SK-N-SH treated with all-trans-retinoic acid at 6 μM for 48 hours (cell line): ENCODE measurements around the gene CHERP.

Experiments
- ATAC-seq: fragments of 200-7000 bp; cut with Tn5 transposase; 3 replicates; pipeline ENCODE4 v1.9.1; 2020; ENCODE audit warnings: mild to moderate bottlenecking, moderate library complexity
- BACH2 ChIP-seq: fragments of 250-450 bp; sonication (Bioruptor Pico); IDR thresholded peaks from 2 replicates; pipeline ENCODE4 v1.9.0; 2021; ENCODE audit warnings: mild to moderate bottlenecking, borderline replicate concordance
- CREB5 ChIP-seq: fragments of 250-450 bp; sonication (Bioruptor Pico); IDR thresholded peaks from 2 replicates; pipeline ENCODE4 v1.5.1; 2020; ENCODE audit warnings: low read depth, mild to moderate bottlenecking, moderate library complexity
- CSDC2 ChIP-seq: fragments of 250-450 bp; sonication (Bioruptor Pico); IDR thresholded peaks from 2 replicates; pipeline ENCODE4 v1.5.0; 2020; ENCODE audit warnings: mild to moderate bottlenecking, moderate library complexity
- CSRNP3 ChIP-seq: fragments of 250-450 bp; sonication (Bioruptor Pico); IDR thresholded peaks from 2 replicates; pipeline ENCODE4 v1.5.1; 2021; ENCODE audit warnings: mild to moderate bottlenecking, moderate library complexity
- ESRRG ChIP-seq: fragments of 250-450 bp; sonication (Bioruptor Pico); IDR thresholded peaks from 2 replicates; pipeline ENCODE4 v1.6.1; 2021; ENCODE audit warnings: mild to moderate bottlenecking
- GLIS3 ChIP-seq: fragments of 250-450 bp; sonication (Bioruptor Pico); IDR thresholded peaks from 2 replicates; pipeline ENCODE4 v1.5.0; 2020; ENCODE audit warnings: mild to moderate bottlenecking, moderate library complexity
- ISL1 ChIP-seq: fragments of 250-450 bp; sonication (Bioruptor Pico); IDR thresholded peaks from 2 replicates; pipeline ENCODE4 v2.1.2; 2022; ENCODE audit warnings: mild to moderate bottlenecking, moderate library complexity
- OSR1 ChIP-seq: fragments of 250-450 bp; sonication (Bioruptor Pico); IDR thresholded peaks from 2 replicates; pipeline ENCODE4 v1.8.0; 2022; ENCODE audit warnings: moderate library complexity, mild to moderate bottlenecking, inconsistent platforms
- PATZ1 ChIP-seq: fragments of 250-450 bp; sonication (Bioruptor Pico); IDR thresholded peaks from 2 replicates; pipeline ENCODE4 v1.8.0; 2020; ENCODE audit warnings: mild to moderate bottlenecking, moderate library complexity, borderline replicate concordance
- POU6F1 ChIP-seq: fragments of 250-450 bp; sonication (Bioruptor Pico); IDR thresholded peaks from 2 replicates; pipeline ENCODE4 v1.8.0; 2021; ENCODE audit warnings: low read depth, mild to moderate bottlenecking, moderate library complexity, borderline replicate concordance
- PPARA ChIP-seq: fragments of 250-450 bp; sonication (Bioruptor Pico); IDR thresholded peaks from 2 replicates; pipeline ENCODE4 v1.5.0; 2020; ENCODE audit warnings: mild to moderate bottlenecking, borderline replicate concordance
- RARB ChIP-seq: fragments of 250-450 bp; sonication (Bioruptor Pico); IDR thresholded peaks from 2 replicates; pipeline ENCODE4 v1.8.0; 2021; ENCODE audit warnings: mild to moderate bottlenecking, moderate library complexity
- SNAI2 ChIP-seq: fragments of 250-450 bp; sonication (Bioruptor Pico); IDR thresholded peaks from 2 replicates; pipeline ENCODE4 v1.5.0; 2020; ENCODE audit warnings: mild to moderate bottlenecking, moderate library complexity
- TCF4 ChIP-seq: fragments of 250-450 bp; sonication (Bioruptor Pico); IDR thresholded peaks from 2 replicates; pipeline ENCODE4 v1.8.0; 2021; ENCODE audit warnings: mild to moderate bottlenecking, moderate library complexity, borderline replicate concordance
- TOX ChIP-seq: fragments of 250-450 bp; sonication (Bioruptor Pico); IDR thresholded peaks from 2 replicates; pipeline ENCODE4 v1.8.0; 2021; ENCODE audit warnings: mild to moderate bottlenecking, moderate library complexity, borderline replicate concordance
- TSHZ2 ChIP-seq: fragments of 250-450 bp; sonication (Bioruptor Pico); IDR thresholded peaks from 2 replicates; pipeline ENCODE4 v1.5.0; 2020; ENCODE audit warnings: mild to moderate bottlenecking, moderate library complexity
- ZC3H10 ChIP-seq: fragments of 250-450 bp; sonication (Bioruptor Pico); IDR thresholded peaks from 2 replicates; pipeline ENCODE4 v1.5.1; 2021; ENCODE audit warnings: mild to moderate bottlenecking, moderate library complexity
- ZFP3 ChIP-seq: fragments of 250-450 bp; sonication (Bioruptor Pico); IDR thresholded peaks from 2 replicates; pipeline ENCODE4 v1.5.0; 2020; ENCODE audit warnings: mild to moderate bottlenecking, moderate library complexity
- ZFP30 ChIP-seq: fragments of 450-650 bp; formaldehyde crosslinking; IDR thresholded peaks from 2 replicates; pipeline ENCODE4 v1.5.0; 2022; ENCODE audit warnings: mild to moderate bottlenecking, moderate library complexity
- ZNF565 ChIP-seq: fragments of 450-650 bp; formaldehyde crosslinking; conservative IDR thresholded peaks from 2 replicates; pipeline ENCODE4 v1.5.0; 2020; ENCODE audit warnings: low read depth, mild to moderate bottlenecking, moderate library complexity

Gene CHERP

GRCh38 chr19:16585808-16586476 is 43.7 kb upstream of the CHERP start:
- no peak for ATAC-seq
- TF ChIP-seq CREB5 (CRISPR knock-in tag) = no peak
- TF ChIP-seq SNAI2 (CRISPR knock-in tag) = no peak
- TF ChIP-seq ISL1 (CRISPR knock-in tag) = no peak
- TF ChIP-seq ZFP30 (CRISPR knock-in tag) = no peak
- TF ChIP-seq RARB (CRISPR knock-in tag) = no peak
- no peak for TF ChIP-seq ZC3H10 (CRISPR knock-in tag)
- no peak for TF ChIP-seq TCF4 (CRISPR knock-in tag)
- TF ChIP-seq CSDC2 (CRISPR knock-in tag) = no peak
- no peak for TF ChIP-seq POU6F1 (CRISPR knock-in tag)
- TF ChIP-seq GLIS3 (CRISPR knock-in tag) = no peak
- no peak for TF ChIP-seq TSHZ2
- no peak for TF ChIP-seq TOX
- no peak for TF ChIP-seq ZFP3 (CRISPR knock-in tag)
- no peak for TF ChIP-seq OSR1
- TF ChIP-seq PPARA = no peak
- TF ChIP-seq BACH2 (CRISPR knock-in tag) = no peak
- no peak for TF ChIP-seq PATZ1 (CRISPR knock-in tag)

- TF ChIP-seq RARB (CRISPR knock-in tag) (no peak), ZNF565 (CRISPR knock-in tag) (no peak), GLIS3 (CRISPR knock-in tag) (no peak), ESRRG (CRISPR knock-in tag) (no peak), PATZ1 (CRISPR knock-in tag) (no peak), CSRNP3 (CRISPR knock-in tag) (no peak)
- ATAC-seq = no peak
Measured at GRCh38 chr19:16585094-16585801, 43.0 kb upstream of the CHERP start.
